ENCODE measurements around the gene PRRC1.

The PRRC1 gene

GRCh38 chr5:127581450-127581849 lies 64.0 kb downstream of the PRRC1 start:
- no peak for DNase-seq

DNA sequence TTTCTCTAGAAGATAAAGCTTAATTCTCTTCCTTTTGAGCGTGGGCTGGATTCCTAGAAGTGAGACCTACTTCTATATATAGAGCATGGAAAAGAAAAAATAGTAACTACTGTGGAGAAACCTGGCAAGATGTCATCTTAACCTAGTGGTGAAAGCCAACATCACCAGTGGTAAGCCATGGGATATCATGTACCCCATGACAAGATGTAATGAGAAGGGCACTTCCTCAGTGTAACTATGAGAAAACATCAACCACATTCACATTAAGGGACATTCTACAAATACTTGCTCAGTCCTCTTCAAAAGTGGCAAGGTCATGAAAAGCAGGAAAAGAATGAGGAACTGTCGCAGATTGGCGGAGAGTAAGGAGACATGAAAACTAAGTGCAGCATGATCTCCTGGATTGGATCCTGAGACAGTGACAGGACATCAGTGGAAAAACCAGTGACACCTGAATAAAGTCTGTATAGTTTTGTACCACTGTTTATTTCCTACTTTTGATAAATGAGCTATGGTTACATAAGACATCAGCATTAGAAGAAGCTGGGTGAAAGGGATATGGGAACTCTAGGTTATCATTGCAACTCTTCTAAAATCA lies 65.4 kb downstream of the PRRC1 start:
- no peak for DNase-seq

DNA sequence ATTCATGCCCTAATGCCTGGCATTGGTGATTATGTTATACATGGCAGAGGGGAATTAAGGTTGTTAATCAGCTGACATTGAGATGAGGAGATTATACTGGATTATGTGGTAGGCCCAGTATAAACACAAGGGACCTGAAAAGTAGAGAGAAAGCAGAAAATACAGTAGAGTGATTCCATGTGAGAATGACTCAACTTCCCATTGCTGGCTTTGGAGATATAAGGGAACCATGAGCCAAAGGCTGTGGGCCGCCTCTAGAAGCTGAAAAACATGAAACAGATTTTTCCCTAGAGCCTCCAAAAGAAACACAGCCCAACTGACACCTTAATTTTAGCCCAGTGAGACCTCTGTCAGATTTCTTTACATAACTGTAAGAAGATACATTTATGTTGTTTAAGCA lies 66.4 kb downstream of the PRRC1 start:
- no peak for DNase-seq

DNA sequence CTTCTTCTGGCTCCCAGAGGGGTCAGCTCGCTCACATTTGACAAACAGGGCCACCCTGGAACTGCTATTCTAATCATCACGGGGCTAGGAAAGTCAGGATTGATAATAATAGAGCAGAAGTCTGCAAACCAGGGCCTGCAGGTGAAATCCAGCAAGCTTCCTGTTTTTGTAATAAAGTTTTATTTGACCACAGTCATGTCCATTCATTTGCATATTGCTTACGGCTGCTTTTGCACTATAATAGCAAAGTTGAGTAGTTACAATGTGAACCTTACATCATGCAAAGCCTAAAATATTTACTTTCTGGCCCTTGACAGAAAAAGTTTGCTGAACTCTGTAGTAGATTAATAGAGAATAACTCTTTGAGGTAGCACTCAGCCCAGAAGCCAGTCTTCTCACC lies 68.2 kb downstream of the PRRC1 start:
- no peak for DNase-seq

- DNase-seq, result no peak
These were observed 68.8 kb downstream of the PRRC1 start for GRCh38 chr5:127586066-127586770.

GRCh38 chr5:127586811-127587210 lies 69.4 kb downstream of the PRRC1 start:
- DNase-seq, result no peak

DNA sequence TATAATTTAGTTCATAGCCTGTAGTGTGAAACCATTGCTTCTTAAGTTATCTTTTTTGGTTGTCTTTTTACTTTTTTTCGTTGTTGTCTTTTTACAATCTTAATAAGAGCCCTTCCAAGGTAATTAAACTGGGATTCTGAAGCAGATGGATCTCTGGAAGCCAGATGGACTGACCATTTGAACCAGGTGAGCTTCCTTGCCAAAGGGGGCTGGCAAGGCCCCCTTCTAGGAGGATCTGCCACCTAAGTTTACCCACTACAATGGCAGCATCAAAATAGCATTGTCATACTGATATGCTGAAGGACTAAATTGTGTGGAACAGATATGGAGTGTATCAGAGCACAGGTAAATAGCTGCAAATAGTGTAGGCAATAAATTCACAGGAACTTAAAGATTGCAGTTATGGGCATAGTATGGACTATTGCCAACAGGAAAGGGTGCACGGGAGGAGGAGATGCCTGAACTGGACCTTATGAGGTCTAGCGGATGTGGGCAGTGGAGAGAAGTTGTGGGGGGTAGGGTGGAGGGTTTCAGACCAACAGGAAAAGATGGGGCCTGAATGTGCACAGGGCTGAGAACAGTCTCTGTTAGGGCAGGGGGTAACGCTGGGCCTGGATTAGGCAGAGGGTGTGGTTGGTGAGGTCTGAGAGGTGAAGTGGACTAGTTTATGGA lies 69.9 kb downstream of the PRRC1 start:
- no peak for DNase-seq

GRCh38 chr5:127588368-127588767 lies 70.9 kb downstream of the PRRC1 start:
- no peak for DNase-seq

DNA sequence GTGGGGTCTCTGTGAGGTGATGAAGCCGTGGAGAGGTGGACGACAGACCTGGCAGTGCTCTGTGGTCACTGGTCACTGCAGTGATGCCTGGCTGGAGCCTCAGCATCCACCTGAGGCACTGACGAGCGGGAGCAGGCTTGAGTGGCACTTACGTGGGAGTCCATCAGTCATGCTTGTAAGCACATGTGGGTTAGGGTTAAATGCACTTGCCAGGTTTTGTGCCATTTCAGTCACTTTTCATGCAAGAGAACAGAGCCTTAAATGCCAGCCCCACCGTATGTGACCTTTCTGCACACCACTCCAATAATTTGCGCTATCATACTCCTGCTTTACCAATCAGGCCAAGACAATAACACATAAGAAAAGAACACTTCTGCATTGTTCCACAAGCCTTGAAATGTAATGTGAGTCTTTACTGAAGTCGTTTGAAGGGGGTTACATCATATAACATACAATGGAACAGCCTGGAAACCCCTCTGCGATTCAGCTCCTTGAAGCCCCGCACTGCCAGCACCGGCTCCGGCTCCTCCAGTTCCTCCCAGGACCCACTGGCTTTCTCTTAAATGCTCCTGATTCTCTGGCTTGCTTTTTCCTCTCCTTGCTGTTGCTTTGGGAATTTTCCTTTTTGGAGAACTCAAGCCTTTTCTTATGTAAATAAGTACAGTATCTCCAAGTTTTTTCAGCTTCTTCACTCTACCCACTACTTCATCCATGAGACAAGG lies 72.0 kb downstream of the PRRC1 start:
- DNase-seq, result no peak

DNA sequence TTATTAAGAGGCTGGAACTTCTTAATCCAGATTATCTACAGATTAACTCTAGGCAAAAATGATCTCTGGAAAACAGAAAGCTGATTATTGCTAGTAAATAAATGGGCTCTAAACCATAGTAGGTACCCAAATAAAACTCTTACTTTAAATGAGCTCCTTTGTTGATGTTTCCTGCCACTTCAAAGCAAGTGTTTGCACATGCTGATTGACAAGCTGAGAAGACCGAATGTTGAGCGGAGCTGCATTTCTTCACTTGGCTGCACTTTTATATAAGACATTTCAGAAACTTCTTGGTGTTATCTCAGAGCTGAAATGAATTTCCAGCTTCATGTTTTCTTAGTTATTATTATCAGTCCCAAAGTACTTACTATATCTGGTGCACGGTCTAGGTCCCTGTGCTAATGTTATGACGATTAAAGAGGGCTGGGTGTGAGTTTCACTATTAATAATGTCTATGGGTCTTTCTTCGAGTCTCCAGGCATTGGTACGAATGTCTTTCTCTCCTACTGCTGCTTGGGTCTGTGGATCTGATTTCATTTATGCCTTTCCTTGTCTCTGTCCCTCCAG lies 72.8 kb downstream of the PRRC1 start:
- no peak for DNase-seq

GRCh38 chr5:127595484-127596368 lies 78.3 kb downstream of the PRRC1 start:
- no peak for DNase-seq

DNA sequence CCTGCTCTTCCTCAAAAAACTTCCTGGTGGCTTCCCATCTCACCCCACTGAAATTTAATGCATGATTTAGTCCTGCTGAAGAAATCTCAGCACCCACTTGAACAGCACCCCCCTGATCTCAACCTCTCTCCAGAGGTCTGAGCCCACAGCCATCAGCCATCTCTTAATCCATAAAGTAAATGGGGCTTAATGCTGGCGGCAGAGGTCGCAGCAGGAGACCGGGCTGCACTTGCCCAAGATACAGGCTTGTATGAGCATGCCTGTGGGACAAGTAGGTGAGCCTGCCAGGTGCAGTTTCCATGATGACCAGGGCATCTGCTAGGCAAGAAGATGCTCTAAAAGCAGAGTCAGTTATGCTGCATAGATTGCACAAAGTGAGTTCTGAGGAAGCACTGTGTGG lies 79.1 kb downstream of the PRRC1 start:
- no peak for DNase-seq

GRCh38 chr5:127599320-127599719 lies 81.9 kb downstream of the PRRC1 start:
- no peak for DNase-seq

GRCh38 chr5:127599847-127600246 lies 82.4 kb downstream of the PRRC1 start:
- no peak for DNase-seq

- DNase-seq, result no peak
These were observed 83.7 kb downstream of the PRRC1 start for GRCh38 chr5:127601111-127601510.

DNA sequence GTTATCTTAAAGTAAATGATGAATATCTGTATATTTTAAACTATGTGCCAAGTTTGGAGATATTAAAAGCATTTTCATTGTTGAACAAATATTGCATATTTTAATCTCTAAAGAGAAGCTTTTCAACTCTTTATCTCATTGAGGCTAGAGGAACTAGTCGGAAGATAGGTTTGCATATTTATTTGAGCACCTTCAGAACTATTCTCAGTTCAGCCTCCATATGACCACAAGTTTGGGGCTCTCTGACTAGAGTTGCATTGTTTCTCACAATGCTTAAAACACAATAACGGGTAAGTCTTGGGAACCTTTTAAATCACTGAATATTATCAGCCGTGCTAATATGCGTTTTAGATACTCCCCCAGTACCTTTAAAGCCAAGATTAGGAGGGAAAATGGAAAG lies 84.2 kb downstream of the PRRC1 start:
- no peak for DNase-seq

DNA sequence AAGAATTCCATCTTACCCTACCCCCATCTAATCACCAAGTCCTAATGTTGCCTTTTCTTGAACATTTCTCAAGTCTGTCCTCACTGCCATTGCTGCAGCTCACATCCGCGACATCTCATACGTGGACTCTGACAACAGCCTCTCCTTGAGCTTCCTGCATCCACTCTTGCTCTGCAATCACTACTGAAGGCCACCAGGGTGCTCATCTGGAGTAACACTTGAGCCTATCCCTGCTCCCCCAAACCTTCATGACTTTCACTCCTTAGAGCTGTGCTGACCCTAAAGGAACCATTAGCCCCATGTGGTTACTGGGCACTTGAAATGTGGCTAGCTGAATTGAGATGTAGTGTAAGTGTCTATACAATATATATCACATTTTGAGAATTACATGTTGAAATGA lies 85.0 kb downstream of the PRRC1 start:
- no peak for DNase-seq

GRCh38 chr5:127602896-127603844 lies 85.7 kb downstream of the PRRC1 start:
- no peak for DNase-seq
